Measurements from ENCODE around the gene YWHAE.
A peak's percentile ranks its signal among the peaks of the same experiment; 100 is the strongest.
"Not testable (repeated sequence)": the region's sequence is repeated elsewhere in the genome, so short reads cannot be mapped to it uniquely, and the experiment has no call there.

The YWHAE gene

GRCh38 chr17:1412185-1413110, 12.4 kb upstream of the YWHAE start:
- DNase-seq: no peak

- DNase-seq: no peak
Observed at GRCh38 chr17:1402262-1402586, 2.2 kb upstream of the YWHAE start.

- peak; percentile 58 for DNase-seq
Observed at GRCh38 chr17:1398931-1399678, 917 bp downstream of the YWHAE start.

- no peak for DNase-seq
Observed at GRCh38 chr17:1398028-1398427, 2.0 kb downstream of the YWHAE start.

- DNase-seq: not testable (repeated sequence)
Observed at GRCh38 chr17:1395876-1396665, 4.0 kb downstream of the YWHAE start.

- DNase-seq: no peak
Observed at GRCh38 chr17:1391577-1391976, 8.4 kb downstream of the YWHAE start.

- DNase-seq: no peak
Observed at GRCh38 chr17:1390432-1391367, 9.3 kb downstream of the YWHAE start.

- DNase-seq: not testable (repeated sequence)
Observed at GRCh38 chr17:1387490-1388227, 12.4 kb downstream of the YWHAE start.

GRCh38 chr17:1386675-1387190, 13.3 kb downstream of the YWHAE start:
- DNase-seq: not testable (repeated sequence)

GRCh38 chr17:1386265-1386664, 13.8 kb downstream of the YWHAE start:
- DNase-seq: no peak

- DNase-seq: no peak
Observed at GRCh38 chr17:1385861-1386260, 14.2 kb downstream of the YWHAE start.

- no peak for DNase-seq
Observed at GRCh38 chr17:1384905-1385435, 15.1 kb downstream of the YWHAE start.

GRCh38 chr17:1379930-1380313, 20.1 kb downstream of the YWHAE start:
- DNase-seq: no peak

GRCh38 chr17:1379208-1379929, 20.7 kb downstream of the YWHAE start:
- DNase-seq: no peak

- not testable (repeated sequence) for DNase-seq
Observed at GRCh38 chr17:1378476-1378860, 21.6 kb downstream of the YWHAE start.

GRCh38 chr17:1377334-1377733, 22.7 kb downstream of the YWHAE start:
- no peak for DNase-seq

GRCh38 chr17:1376061-1376460, 24.0 kb downstream of the YWHAE start:
- DNase-seq: no peak

- no peak for DNase-seq
Observed at GRCh38 chr17:1375615-1376014, 24.4 kb downstream of the YWHAE start.

GRCh38 chr17:1374431-1375177, 25.4 kb downstream of the YWHAE start:
- DNase-seq: no peak

Data from stimulated activated CD4-positive, alpha-beta T cell treated with anti-CD3 and anti-CD28 coated beads, Interleukin-1b, Interleukin-23, amount 100 ng/mL, for 48 hours (primary cell).